GM20431 (cell line): ENCODE results near the gene PLK5.
"Not testable (repeated sequence)": the region's sequence is repeated elsewhere in the genome, so short reads cannot be mapped to it uniquely, and the experiment has no call there.

ENCODE experiments used
- in situ Hi-C: fragments of 300-500 bp; cut with MseI, MboI; formaldehyde crosslinking; loops from one replicate; pipeline ENCODE4 v1.15.0; 2020; ENCODE audit warnings: low sequenced_read_pairs; ENCODE audit not compliant: unreplicated experiment

Gene PLK5

GRCh38 chr19:1507192-1507660, 16.7 kb upstream of the PLK5 start:
- in situ Hi-C loops = no loop called here

DNA sequence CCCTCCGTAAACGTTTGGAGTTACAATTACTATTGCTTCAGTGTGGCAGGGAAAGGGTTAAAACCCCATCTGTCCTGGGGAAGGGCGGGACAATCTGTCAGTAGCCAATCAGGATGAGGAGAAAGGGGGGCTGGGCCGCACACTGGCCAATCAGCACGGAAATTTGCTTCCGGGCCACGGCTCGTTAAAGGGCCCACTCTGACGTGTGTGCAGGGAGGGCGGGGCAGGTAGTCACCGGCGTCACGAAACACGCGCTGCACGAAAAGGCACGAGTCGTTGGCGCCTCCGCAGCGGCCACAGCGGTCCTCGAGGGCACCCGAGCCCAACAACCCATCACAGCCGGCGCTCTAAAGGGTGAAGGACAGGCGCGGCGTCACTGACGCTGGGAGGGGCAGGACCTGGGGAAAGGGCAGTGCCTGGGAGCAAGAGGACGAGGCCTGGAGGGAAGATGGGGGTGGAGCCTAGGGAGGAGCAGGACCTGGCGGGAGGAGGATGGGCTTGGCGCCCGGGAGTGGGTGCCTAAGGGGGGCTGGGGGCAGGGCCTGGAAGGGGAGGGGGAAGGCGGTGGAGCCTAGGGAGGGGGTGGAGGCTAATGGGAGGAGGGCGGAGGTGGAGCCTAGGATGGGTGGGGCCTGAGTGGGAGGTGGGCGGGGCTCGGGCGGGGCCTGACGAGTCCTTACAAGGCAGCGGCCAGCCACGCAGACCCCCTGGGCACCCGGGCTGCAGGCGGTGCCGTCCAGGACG, 15.9 kb upstream of the PLK5 start:
- in situ Hi-C loops = no loop called here

- in situ Hi-C loops = no loop called here
These were observed 15.4 kb upstream of the PLK5 start for GRCh38 chr19:1508507-1508856.

GRCh38 chr19:1509602-1510441, 14.1 kb upstream of the PLK5 start:
- in situ Hi-C loops = no loop called here

- in situ Hi-C loops = no loop called here
These were observed 13.5 kb upstream of the PLK5 start for GRCh38 chr19:1510442-1510806.

GRCh38 chr19:1510807-1511206, 13.1 kb upstream of the PLK5 start:
- in situ Hi-C loops = no loop called here

- in situ Hi-C loops = no loop called here
These were observed 12.3 kb upstream of the PLK5 start for GRCh38 chr19:1511318-1512317.

DNA sequence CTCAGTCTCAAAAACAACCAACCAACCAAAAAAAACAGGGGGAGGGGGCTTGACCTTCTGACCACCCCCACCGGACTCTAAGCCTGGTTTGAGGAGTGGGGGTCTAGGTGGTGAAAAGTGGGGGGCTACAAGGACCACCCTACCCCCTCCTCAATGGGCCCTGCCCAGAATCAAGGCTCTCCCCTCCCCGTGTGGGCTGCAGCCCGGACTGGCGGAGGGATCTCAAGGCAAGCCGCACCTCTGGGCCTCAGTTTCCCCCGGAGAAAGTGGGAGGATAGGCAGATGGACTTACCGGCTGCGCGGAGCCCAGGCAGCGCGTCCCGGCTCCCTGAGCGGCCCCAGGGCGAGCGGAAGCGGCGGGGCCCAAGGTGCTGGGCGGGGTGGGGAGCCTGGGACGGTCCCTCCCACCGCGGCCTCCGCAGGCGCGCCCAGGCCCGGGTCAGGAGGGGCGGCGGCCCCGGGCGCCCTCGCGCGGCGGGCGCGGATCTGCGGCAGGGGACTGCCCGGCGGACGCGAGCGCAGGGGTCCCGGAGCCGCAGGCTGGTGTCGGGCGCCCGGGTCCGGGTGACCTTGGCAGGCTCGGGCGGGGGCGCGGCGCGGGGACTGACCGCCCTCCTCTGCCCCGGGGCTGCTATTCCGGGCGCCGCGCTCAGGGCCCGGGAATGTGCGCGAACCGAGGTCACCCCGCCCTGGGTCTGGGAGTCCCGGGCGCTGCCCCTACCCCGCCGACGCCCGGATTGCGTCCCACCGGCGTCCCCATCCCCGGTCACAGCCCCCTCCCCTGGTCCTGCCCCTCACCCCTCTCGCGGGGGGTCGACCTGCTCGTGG, 11.0 kb upstream of the PLK5 start, which contains the start of gene ADAMTSL5:
Gene ADAMTSL5 (minus strand): TSS at position 349 of the 828 bp plus-strand sequence. CDS start 2,076 bp downstream, outside the sequence.
- in situ Hi-C loops = no loop called here

- in situ Hi-C loops = no loop called here
These were observed 10.2 kb upstream of the PLK5 start for GRCh38 chr19:1513499-1514294.

DNA sequence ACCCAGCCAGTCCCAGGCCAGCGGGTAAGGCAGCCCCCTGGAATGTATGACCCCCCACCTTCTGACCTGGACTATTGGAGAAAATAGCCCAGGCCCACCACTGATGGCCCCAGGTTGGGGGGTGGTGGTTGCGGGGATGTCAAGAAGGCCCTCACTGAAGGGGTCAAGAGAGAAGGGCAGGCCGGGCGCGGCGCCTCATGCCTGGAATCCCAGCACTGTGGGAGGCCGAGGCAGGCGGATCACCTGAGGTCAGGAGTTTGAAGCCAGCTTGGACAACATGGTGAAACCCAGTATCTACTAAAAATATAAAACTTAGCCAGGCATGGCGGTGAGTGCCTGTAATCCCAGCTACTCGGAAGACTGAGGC, 9.6 kb upstream of the PLK5 start:
- in situ Hi-C loops = no loop called here

DNA sequence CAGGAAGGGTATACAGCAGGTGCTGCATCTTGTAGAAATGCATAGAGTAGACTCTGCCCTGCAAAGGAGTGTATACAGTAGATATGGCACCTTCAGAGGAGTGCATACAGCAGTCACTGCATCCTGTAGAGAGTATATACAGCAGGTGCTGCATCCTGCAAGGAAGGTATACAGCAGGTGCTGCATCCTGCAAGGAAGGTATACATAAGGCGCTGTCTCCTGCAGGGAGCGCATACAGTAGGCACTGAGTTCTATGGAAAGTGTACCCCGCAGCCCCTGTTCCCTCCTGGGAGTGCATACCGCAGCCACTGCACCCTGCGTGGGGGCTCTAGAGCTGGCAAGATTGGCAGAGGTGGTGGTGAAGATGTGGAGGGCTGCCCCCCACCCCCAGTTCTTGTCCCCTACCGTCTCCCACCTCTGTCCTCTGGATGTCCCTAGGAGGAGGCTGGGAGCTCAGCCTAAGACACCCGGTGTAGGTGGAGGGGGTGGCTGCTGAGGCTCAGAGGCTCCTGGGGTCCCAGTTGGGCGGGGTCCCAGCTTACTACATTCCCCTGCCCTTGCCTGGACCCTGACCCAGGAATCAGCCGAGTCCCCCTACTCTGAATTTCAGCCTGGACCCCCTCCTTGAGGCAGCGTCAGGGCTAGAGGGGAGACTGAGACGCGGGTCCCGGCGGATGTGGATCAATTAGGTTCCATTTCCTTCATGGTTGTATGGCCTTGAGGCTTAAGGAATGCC, 8.7 kb upstream of the PLK5 start:
- in situ Hi-C loops = no loop called here

- in situ Hi-C loops = no loop called here
These were observed 7.5 kb upstream of the PLK5 start for GRCh38 chr19:1516395-1516753.

- in situ Hi-C loops = no loop called here
These were observed 5.4 kb upstream of the PLK5 start for GRCh38 chr19:1518471-1518870.

DNA sequence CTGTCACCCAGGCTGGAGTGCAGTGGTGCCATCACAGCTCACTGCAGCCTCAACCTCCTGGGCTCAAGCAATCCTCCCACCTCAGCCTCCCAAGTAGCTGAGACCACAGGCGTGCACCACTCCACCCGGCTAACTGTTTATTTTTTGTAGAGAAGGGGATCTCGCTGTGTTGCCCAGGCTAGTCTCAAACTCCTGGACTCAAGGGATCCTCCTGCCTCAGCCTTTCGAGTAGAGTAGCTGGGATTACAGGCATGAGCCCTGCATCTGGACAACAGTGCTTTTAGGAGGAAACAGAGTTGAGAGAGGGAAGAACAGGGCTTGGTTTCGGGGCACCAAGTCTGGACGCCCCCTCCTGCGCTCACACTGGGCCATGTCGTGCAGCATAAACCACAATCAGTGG, 4.1 kb upstream of the PLK5 start:
- in situ Hi-C loops = not testable (repeated sequence)

GRCh38 chr19:1520203-1520780, 3.6 kb upstream of the PLK5 start:
- in situ Hi-C loops = no loop called here

DNA sequence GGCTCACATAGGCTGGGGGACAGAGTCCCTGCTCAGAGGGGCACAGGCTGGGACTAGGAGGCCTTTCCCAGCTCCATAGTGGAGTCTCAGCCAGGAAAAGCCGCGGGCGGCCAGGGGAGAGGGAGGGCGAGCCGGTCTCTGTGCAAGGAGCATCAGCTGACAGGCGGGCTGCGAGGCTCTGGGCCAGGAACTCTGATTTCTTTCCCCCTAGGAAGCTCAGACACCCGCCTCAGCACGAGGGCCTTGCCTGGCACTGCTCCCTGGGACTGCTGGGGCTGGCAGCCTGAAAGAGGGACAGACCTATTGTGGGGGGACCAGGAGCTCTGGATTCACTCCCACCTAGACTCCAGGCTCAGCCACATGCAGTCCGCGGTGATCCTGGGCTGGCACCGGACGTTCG, 2.2 kb upstream of the PLK5 start:
- in situ Hi-C loops = no loop called here

- in situ Hi-C loops = no loop called here
These were observed 1.8 kb upstream of the PLK5 start for GRCh38 chr19:1522061-1522460.

GRCh38 chr19:1522838-1523237, 1.0 kb upstream of the PLK5 start:
- in situ Hi-C loops = no loop called here
